Activated naive CD4-positive, alpha-beta T cell treated with Interleukin-2 at 50 U/mL for 16 hours (primary cell): ENCODE data around the gene C6.
"Not testable (repeated sequence)": the region's sequence is repeated elsewhere in the genome, so short reads cannot be mapped to it uniquely, and the experiment has no call there.

ENCODE experiments used
- DNase-seq: peaks from one replicate; pipeline ENCODE4 v3.0.0-alpha.2; 2020

The C6 gene

GRCh38 chr5:41196197-41196596 is 17.1 kb downstream of the C6 start:
- DNase-seq = no peak

DNA sequence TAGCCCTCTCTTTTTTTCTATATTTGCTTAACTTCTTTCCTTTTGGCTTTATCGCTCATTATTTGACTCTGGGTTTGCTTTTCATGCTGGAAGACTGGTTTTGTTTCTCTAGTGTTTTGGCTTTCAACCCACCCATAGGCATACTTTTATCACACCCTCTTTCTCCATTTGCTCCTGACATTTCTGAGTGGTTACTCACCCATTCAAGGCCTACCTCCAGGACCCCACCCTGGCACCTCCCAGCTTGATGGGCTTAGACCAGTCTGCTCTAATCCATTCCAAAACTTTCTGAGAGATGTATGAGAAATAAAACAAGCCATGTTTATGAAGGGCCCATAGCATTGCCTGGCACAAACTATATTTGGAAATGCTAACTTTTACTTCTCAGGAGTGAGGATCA is 18.1 kb downstream of the C6 start:
- no peak for DNase-seq

GRCh38 chr5:41194339-41194738 is 19.0 kb downstream of the C6 start:
- DNase-seq = no peak

DNA sequence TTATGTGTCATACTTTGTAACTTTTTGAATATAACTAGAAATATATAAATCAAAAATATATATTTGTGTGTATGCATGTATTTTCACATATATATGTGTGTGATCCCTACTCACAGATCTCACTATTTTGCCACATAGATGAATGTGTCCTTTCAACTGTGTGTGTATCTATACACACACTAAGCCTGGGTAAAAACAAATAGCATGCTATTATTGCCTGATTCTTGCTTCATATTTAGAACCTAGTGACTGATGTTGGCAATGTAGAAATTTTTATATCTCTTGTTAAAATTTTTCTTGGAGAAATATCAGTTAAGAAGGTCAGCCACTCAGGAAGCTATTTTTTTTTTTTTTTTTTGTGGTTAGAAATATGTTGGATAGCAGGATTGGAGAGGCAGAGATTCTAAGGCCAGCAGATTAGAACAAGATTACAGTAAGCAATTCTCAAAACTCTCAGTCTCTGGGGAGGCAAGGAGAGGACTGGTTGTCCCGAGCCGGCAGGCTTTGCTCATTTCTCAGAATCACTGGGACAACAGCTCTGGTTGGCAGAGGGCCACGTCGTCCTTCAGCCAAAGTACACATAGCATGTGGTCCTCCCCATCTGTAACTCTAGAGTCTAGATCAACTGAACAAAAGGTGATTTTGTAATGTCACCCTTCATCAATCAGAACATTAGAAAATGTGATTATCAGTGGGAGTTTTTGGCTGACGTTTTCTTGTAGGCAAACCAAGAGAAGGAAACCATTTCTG is 19.7 kb downstream of the C6 start:
- DNase-seq = no peak

DNA sequence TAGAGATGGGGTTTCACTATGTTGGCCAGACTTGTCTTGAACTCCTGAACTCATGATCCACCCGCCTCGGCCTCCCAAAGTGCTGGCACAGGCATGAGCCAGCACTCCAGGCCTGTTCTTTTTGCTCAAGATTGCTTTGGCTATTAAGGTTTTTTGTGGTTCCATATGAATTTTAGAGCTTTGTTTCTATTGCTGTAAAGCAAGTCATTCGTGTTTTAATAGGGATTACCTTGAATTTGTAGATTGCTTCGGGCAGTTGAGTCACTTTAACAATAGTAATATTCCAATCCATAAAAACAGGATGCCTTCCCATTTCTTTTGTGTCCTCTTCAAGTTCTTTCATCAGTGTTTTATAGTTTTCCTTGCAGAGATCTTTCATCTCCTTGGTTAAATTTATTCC is 22.1 kb downstream of the C6 start:
- no peak for DNase-seq

GRCh38 chr5:41186143-41186542 is 27.2 kb downstream of the C6 start:
- no peak for DNase-seq

DNA sequence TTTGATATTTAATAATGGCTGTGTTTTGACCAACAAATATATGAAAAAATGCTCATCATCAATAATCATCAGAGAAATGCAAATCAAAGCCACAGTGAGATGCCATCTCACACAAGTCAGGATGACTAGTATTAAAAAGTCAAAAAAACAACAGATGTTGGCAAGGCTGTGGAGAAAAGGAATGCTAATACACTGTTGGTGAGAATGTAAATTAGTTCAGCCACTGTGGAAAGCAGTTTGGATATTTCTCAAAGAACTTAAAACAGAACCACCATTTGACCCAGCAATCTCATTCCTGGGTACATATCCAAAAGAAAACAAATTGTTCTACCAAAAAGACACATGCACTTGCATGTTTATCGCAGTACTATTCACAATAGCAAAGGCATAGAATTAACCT is 30.0 kb downstream of the C6 start:
- not testable (repeated sequence) for DNase-seq

DNA sequence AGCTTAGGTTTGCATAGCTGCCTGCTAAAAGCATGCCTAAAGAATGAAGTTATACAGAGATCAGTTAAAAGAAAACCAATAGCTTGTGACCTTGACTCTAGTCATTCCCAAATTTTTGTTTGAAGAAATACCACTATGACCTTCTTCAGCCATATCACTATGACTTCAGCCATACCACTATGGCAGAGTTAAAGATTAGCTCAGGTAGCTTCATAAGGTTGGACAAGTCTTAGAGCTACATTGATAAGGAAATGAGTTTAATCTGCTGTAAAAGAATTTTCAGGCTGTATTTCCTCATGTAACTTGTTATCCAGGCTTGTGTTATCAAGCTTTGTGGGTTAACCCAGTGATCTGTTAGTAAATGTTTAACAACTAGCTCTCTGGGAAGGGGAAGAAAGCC is 30.7 kb downstream of the C6 start:
- no peak for DNase-seq

DNA sequence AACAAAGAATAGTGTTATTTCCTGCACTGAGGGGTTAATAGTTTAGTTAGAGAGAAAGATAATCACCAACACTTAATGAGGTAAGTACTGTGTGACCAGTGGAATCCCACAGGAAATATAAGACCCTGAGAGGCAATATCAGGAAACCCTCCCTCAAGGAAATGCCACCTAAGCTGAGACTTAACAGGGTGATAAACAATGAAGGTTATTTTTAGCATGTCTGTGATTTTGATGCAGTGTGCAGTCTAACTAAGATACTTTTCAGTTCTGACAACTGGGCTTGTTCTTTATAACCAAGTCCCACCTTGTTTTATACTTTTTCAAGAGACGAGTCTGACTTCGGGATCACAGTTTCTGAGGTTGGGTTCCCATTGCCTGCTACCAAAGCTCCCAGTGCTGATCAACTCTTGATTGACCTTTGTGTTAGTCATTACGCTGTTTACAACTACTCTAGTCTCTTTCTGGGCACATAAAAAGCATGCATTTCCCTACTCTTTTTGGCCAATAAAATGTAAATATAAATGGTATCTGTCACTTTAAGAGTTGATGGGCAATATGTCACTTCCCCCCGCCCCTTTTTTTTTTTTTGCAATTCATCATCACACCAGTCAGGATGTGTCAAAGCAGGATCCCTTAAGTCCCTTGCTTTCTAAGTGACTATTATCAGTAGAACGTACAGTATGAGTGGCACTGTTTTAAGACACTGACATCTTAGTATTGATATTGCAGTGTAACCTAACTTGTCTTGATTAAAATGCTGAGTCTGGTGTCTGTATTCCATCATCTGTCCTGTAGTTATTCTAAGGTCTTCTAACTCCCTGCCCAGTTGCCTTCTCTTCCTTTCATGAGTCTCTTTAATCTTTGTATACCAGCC is 31.4 kb downstream of the C6 start:
- DNase-seq = no peak

- no peak for DNase-seq
Measured at GRCh38 chr5:41176952-41177351, 36.4 kb downstream of the C6 start.

- DNase-seq = no peak
Measured at GRCh38 chr5:41172012-41172411, 41.3 kb downstream of the C6 start.

- no peak for DNase-seq
Measured at GRCh38 chr5:41161271-41161670, 52.1 kb downstream of the C6 start.

GRCh38 chr5:41157272-41157894 is 55.9 kb downstream of the C6 start:
- no peak for DNase-seq

- no peak for DNase-seq
Measured at GRCh38 chr5:41156739-41157138, 56.6 kb downstream of the C6 start.

- no peak for DNase-seq
Measured at GRCh38 chr5:41154491-41154890, 58.8 kb downstream of the C6 start.

- DNase-seq = no peak
Measured at GRCh38 chr5:41151564-41151963, 61.8 kb downstream of the C6 start.

DNA sequence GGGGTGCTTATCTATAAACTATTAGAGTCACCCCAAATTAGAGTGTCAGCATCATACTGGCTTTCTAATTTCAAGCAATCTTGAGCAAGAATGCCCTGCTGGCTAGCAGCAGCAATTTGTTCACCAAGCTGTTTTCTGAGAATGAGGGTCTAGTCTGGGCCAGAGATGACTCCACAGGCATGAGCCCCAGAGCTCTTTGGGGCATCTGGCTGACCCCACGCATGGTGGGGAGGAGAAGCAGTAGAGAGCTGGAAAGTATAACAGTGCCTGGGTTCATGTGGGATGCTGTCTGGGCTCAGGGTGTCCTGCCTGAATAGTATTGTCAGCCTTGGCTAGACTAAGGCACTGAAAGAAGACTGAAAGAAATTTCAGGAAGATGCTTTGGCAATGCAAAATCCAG is 64.9 kb downstream of the C6 start:
- DNase-seq = no peak

DNA sequence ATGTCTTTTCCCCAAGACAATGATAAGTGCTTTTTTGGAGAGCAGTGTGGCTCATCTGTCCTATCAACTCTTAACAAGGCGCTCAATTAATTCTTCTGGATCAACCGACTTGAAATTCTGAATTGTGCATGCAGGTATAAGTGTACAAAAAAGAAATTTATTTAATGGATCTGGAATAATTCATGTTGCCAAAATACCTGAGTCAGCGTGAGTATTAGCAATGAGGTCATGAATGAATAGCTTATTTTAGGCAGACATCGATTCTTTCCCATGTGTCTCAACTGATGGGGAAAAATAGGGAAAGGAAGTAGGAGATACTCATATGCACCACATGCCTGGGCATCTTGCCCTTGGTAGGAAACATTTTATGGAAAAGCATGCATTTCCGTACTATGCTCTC is 68.0 kb downstream of the C6 start:
- DNase-seq = no peak

DNA sequence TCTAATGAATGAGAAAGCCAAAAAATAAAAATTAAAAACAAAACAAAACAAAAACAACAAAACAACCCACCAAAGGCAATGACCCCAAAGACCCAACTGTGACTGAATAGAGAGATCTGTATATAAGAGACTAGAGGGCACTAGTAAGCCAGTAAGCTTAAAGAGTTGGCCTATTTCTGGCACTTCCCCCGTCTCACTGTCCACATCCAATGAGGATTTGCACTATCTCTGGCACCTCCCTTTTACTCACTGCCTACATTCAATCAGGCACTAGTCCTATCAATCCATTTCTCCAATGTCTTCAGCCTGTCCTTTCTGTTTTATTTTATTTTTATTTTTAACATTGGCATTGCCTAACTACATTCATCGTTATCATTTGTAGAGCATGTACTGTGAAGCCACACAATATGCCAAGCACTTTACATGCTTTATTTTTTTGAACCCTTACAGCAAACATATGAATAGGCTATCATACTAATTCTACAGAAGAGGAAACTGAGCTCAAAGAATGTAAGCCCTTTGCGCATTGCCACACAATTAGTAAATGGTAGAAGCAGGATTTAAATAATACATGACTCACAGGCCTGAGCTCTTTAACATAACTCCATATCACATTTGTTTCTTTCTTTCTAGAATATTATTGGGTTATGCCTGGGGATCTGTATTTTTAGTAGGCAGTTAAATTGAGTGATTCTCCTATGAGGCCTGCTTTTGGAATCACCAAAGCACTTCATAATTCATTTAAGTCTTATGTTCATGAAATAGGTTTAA is 70.0 kb downstream of the C6 start:
- DNase-seq = no peak

DNA sequence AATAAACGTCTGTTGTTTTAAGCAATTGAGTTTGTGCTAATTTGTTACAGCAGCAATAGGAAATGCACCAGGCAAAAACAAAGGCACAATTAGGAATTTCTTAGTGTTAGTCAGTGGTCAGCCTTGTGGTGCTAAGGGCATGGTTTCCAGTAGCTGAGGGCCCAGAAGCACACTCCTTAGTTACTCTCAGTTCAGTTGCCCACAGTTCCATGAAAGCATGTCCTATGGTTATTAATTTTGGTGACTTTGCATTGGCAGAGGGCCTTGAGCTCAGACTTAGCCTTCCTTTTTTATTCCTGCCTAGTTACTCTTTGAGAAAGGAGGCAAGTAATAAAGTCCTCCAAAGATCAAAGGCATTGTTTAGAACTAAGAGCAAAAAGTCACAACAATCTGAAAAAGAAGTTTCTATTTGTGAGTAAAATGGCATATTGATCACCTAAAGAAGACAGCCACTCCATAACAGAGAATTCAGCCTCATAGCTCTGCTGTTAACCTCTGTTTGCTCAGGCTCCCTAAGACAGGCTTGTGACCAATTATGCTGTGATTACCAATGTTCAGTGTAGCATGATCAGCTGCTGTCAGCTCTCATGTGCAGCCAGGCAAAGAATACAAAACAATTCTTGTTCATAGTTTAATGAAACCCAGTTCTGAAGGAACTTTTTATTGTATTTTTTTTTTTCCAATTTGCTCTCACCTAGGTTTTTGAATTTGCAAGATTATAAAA is 85.2 kb downstream of the C6 start:
- DNase-seq = no peak

GRCh38 chr5:41122459-41122858 is 90.9 kb downstream of the C6 start:
- no peak for DNase-seq

DNA sequence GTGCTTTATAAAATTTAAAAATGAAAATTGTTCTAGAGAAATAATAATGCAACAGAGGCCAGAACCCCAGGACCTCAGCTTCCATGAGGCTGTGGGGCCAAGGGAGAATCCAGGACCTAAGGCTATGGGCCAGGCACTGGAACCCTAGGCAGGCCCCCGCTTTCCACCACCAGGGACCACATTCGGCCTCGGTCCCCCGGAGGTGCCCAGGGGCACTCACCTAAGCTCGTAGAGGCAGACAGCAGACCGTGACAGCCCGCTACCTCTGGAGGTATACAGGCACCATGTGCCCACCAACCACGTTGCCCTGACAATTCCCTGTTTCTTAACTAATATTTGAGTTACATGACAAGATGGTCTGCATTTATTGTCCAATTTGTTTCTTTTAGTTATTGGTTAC is 92.7 kb downstream of the C6 start:
- no peak for DNase-seq

DNA sequence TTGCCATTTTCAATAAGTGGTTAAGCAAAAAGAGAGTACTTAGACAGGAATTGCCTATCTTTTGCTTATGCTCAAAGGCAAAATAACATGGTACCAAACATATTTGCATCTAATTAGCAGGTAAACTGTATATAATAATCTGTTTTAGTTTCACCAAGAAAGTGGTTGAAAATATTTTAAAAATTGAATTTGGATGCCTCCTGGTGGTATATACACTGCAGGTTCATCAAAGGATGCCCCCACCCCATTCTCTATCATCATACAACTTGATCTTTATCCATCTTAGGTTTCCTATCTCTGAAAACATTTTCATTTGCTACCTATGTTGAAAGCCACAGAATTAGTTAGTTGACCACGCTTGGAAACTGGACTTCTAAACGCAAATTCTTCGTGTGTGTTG is 95.2 kb downstream of the C6 start:
- no peak for DNase-seq
